ENCODE data around the gene DOCK3. TPM values are rescaled to one million over a fixed set of nuclear protein-coding genes. Genes with fewer than 3 reads are reported as not detected.
A peak's percentile ranks its signal among the peaks of the same experiment; 100 is the strongest.

Gene DOCK3
- total RNA-seq, 1 experiment from 2014 or later = 8.3 TPM

- Histone ChIP-seq H2AFZ (ENCODE audit: low read length) (no peak overlapping the region), H3K14ac (ENCODE audit: insufficient read depth, low read length) (no peak overlapping the region), H3T11ph (ENCODE audit: low read length) (no peak overlapping the region), H2BK5ac (ENCODE audit: insufficient read length, low read length) (no peak overlapping the region), H3K56ac (ENCODE audit: insufficient read length, low read depth, low read length) (no peak overlapping the region), H3K4ac (ENCODE audit: low read depth, low read length) (no peak overlapping the region), H4K8ac (replicated peaks; ENCODE audit: insufficient read length, low read depth, low read length) (no peak overlapping the region), H3K18ac (ENCODE audit: insufficient read length, low read depth, low read length) (no peak overlapping the region), H2AK5ac (ENCODE audit: insufficient read length, low read length) (no peak overlapping the region), H3K9me3 (ENCODE audit: control insufficient read depth, low read depth, low read length) (no peaks in the 10 kb centered on the region), H3K23ac (ENCODE audit: insufficient read length, low read depth, low read length) (no peak overlapping the region), H3K4me2 (ENCODE audit: insufficient read depth, insufficient read length, low read length) (no peak overlapping the region), H4K91ac (ENCODE audit: insufficient read length, low read depth, low read length) (no peak overlapping the region), H3K79me1 (ENCODE audit: insufficient read depth, low read depth, low read length, poor library complexity, severe bottlenecking) (peaks cover 11% of the 10 kb centered on the region), H2BK12ac (ENCODE audit: insufficient read length, low read depth, low read length) (no peak overlapping the region), H2BK15ac (ENCODE audit: low read depth, low read length) (no peak overlapping the region), H2BK120ac (ENCODE audit: low read depth, low read length, poor library complexity, severe bottlenecking) (no peak overlapping the region), H2BK20ac (ENCODE audit: low read depth, low read length, poor library complexity, severe bottlenecking) (no peak overlapping the region), H3K27ac (ENCODE audit: insufficient read length, low read depth, low read length) (no peak overlapping the region), H3K4me1 (ENCODE audit: insufficient read depth, low read length) (no peaks in the 10 kb centered on the region), H3K27me3 (ENCODE audit: insufficient read depth, low read length) (no peaks in the 10 kb centered on the region), H4K5ac (ENCODE audit: insufficient read length, low read depth, low read length) (no peak overlapping the region), H3K23me2 (ENCODE audit: insufficient read length, low read depth, low read length, poor library complexity, severe bottlenecking) (no peaks in the 10 kb centered on the region), H4K20me1 (ENCODE audit: control insufficient read depth, insufficient read depth, insufficient read length) (no peaks in the 10 kb centered on the region), H3K79me2 (ENCODE audit: insufficient read depth, low read length) (peaks cover 20% of the 10 kb centered on the region; the same call in 1 of the 2 replicates), H3K9ac (ENCODE audit: extremely low read depth, insufficient read length, low read length) (no peak overlapping the region)
- Mint-ChIP-seq H3K27ac (peak overlapping the region in 2 of 3 experiments; percentile 77 to 91; a peak in 2 of 7 replicates), H3K9me3 (peaks cover 8 to 9% of the 10 kb centered on the region in 2 experiments; a peak in 4 of 5 replicates), H3K27me3 (ENCODE audit: low read depth) (no peaks in the 10 kb centered on the region), H3K4me3 (peak overlapping the region; percentile 80 to 86; a peak in 4 of 5 replicates), H3K36me3 (ENCODE audit: insufficient read depth in 1 of 3, low read depth in 3 of 3) (peaks cover 54 to 82% (median 68%) of the 10 kb centered on the region in 3 experiments), H3K4me1 (peaks cover 42 to 58% of the 10 kb centered on the region in 2 experiments)
- DNase-seq = no peak
- no CpG with 5 or more reads among the region's 17 CpGs for WGBS (ENCODE audit: extremely low coverage, insufficient read length, low lambda C conversion rate)
- TF ChIP-seq, protein P1, sequence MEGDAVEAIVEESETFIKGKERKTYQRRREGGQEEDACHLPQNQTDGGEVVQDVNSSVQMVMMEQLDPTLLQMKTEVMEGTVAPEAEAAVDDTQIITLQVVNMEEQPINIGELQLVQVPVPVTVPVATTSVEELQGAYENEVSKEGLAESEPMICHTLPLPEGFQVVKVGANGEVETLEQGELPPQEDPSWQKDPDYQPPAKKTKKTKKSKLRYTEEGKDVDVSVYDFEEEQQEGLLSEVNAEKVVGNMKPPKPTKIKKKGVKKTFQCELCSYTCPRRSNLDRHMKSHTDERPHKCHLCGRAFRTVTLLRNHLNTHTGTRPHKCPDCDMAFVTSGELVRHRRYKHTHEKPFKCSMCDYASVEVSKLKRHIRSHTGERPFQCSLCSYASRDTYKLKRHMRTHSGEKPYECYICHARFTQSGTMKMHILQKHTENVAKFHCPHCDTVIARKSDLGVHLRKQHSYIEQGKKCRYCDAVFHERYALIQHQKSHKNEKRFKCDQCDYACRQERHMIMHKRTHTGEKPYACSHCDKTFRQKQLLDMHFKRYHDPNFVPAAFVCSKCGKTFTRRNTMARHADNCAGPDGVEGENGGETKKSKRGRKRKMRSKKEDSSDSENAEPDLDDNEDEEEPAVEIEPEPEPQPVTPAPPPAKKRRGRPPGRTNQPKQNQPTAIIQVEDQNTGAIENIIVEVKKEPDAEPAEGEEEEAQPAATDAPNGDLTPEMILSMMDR (conservative IDR thresholded peaks at IDR 0.05) = no peak
Measured at GRCh38 chr3:51393134-51393495, 718.4 kb downstream of the DOCK3 start.

All from H9 (cell line).